GM10266 (cell line): ENCODE measurements around the gene TEX29.

ENCODE experiments used
- DNase-seq: peaks from one replicate; pipeline ENCODE4 v3.0.0; 2012; ENCODE audit errors: extremely low spot score
- CTCF ChIP-seq: IDR thresholded peaks from 2 replicates; pipeline ENCODE4 v1.5.1; 2012; ENCODE audit warnings: mild to moderate bottlenecking, low read depth; ENCODE audit not compliant: control insufficient read depth, insufficient read depth; ENCODE audit errors: missing control alignments

TEX29 gene

GRCh38 chr13:111278743-111279652 lies 41.4 kb upstream of the TEX29 start:
- DNase-seq = no peak
- TF ChIP-seq CTCF = no peak

GRCh38 chr13:111280226-111280625 lies 40.2 kb upstream of the TEX29 start:
- TF ChIP-seq CTCF = no peak

DNA sequence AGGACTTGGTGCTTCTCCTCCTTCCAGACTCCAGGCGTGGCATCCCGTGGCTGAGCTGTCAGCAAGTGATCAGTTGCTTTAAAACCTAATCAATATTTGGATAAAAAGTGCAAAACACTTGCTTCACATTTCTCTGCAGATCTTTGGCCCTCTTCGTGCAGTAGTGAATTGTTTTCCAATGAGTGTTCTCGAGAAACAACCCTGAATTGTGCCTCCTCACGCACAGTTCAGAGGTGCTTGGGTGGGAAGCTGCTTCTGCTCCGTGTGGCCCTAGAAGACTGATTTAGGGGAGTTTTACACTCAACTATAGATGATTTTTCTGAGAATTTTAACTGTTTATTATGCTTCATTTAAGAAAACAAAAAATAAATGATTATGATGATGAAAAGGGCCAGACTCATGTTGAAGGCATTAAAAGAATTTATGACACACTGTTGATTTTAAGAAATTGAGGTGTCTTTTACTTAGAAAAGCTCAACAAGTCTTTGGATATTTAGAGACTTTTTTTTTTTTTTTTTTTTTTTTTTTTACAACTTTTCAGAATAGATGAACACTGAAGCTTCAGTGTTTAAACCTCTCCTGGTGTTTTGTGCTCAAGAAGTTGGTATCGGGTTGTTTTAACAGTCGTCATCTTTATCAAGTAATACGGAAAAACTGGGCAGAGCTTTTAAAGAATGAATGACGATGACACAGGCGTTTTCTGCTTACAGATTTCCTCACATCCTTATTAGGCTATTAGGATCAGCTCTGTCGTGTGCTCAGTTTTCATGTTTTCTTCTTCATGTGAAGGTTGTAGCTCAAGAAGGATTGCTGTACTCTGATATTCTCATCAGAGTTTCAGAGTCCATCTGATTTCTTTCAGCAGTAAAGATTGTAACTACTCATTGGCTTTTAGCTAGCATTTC lies 39.5 kb upstream of the TEX29 start:
- no peak for DNase-seq
- no peak for TF ChIP-seq CTCF

More at GRCh38 chr13:111280226-111280625, 40.2 kb upstream of the TEX29 start:
- no peak for DNase-seq

DNA sequence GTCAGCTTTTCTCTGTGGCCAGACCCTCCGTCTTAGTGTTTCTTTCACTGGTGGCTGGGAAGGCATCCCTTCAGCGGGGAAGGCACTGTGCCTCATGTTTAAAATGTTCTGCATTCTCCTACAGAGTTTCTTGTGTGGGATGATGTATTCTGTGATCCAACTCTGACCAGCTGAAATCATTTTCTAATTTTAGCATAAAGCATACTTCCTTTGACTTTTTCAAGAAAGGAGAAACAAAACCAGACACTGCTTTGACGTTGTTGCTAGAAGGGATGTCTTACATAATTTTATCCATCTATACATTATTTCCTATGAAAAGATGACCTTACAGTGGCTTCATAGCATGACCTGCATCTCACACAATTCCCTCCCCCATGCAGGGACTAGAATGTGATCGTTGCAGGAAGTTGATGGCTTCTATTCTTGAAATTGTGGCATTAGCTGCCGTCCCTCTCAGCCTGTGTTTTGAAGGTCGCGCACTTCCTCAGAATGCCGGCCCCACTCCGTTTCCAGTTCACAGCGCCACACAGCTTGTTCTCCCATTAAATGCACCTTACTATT lies 38.6 kb upstream of the TEX29 start:
- no peak for TF ChIP-seq CTCF
- DNase-seq = no peak

GRCh38 chr13:111282425-111282824 lies 38.0 kb upstream of the TEX29 start:
- no peak for TF ChIP-seq CTCF
- no peak for DNase-seq

DNA sequence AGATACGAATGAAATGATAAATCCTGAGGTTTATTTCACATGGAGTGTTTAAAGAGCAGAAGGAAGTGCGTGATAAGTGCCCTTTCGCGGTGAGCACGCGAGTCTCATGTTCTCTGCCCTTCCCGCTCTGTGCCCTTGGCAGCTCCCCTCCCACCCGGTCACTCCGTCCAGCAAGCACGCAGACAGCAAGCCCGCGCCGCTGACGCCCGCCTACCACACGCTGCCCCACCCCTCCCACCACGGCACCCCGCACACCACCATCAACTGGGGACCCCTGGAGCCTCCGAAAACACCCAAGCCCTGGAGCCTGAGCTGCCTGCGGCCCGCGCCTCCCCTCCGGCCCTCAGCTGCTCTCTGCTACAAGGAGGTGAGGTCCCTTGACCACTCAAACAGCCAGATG lies 37.4 kb upstream of the TEX29 start:
- DNase-seq = no peak

More for the DNA sequence above, 37.4 kb upstream of the TEX29 start:
- no peak for TF ChIP-seq CTCF
